MCF 10A (cell line): Measurements from ENCODE around the gene LMCD1. TPM values are rescaled to one million over a fixed set of nuclear protein-coding genes. Genes with fewer than 3 reads are reported as not detected.

Source experiments
- BruUV-seq: library from RNA; stranded (reverse); fragments of 400-500 nt; replicated peaks from 2 replicates; lab custom pipeline; 2021; lab: Mats Ljungman, UMichigan
- CTCF ChIA-PET: fragments of 300-600 bp; sonication (Branson Sonifier 250); formaldehyde crosslinking; extraction: SDS; loops from one replicate; lab custom pipeline; 2021; ENCODE audit warnings: antibody characterized with exemption, inconsistent platforms; lab: Yijun Ruan, JAX
- POLR2A ChIA-PET: fragments of 300-600, 350-650 bp; sonication (Branson Sonifier 250); formaldehyde crosslinking; extraction: SDS; loops from one replicate; lab custom pipeline; 2020; ENCODE audit warnings: antibody characterized with exemption, inconsistent platforms; lab: Yijun Ruan, JAX
- DNase-seq: peaks from one replicate; pipeline ENCODE4 v3.0.0-alpha.2; 2018; ENCODE audit not compliant: unreplicated experiment
- H3K27ac Mint-ChIP-seq: one replicate; pipeline ENCODE4 v1.8.0; 2022; ENCODE audit warnings: mild to moderate bottlenecking, low read depth, mixed read lengths; ENCODE audit not compliant: unreplicated experiment
- H3K27me3 Mint-ChIP-seq: one replicate; pipeline ENCODE4 v1.8.0; 2022; ENCODE audit warnings: mixed read lengths; ENCODE audit not compliant: insufficient read depth, unreplicated experiment
- H3K36me3 Mint-ChIP-seq: one replicate; pipeline ENCODE4 v1.8.0; 2022; ENCODE audit warnings: mild to moderate bottlenecking, moderate library complexity, mixed read lengths; ENCODE audit not compliant: insufficient read depth, unreplicated experiment
- H3K4me1 Mint-ChIP-seq: one replicate; pipeline ENCODE4 v1.8.0; 2022; ENCODE audit warnings: mixed read lengths; ENCODE audit not compliant: insufficient read depth, unreplicated experiment
- H3K4me3 Mint-ChIP-seq: one replicate; pipeline ENCODE4 v1.8.0; 2022; ENCODE audit warnings: mild to moderate bottlenecking, moderate library complexity, mixed read lengths; ENCODE audit not compliant: unreplicated experiment
- H3K9me3 Mint-ChIP-seq: one replicate; pipeline ENCODE4 v1.8.0; 2022; ENCODE audit warnings: mixed read lengths; ENCODE audit not compliant: unreplicated experiment
- CTCF ChIP-seq: fragments of 200-600 bp; IDR thresholded peaks from one replicate; pipeline ENCODE4 v1.8.0; 2022; ENCODE audit warnings: antibody characterized with exemption, mild to moderate bottlenecking; ENCODE audit not compliant: unreplicated experiment
- intact Hi-C: fragments of 100-400 bp; cut with micrococcal nuclease; formaldehyde crosslinking; loops from 2 replicates; pipeline ENCODE4 v1.14.1; 2022
- total RNA-seq: library from RNA; stranded (reverse); gene quantifications from 2 replicates; pipeline ENCODE4 v1.2.3, GENCODE V29; 2022

The LMCD1 gene
- total RNA-seq, 1 experiment from 2014 or later: 0.63 TPM

- no TSS peak for BruUV-seq
- H3K4me1 Mint-ChIP-seq: no peaks in the 10 kb centered on the region
- no peak for DNase-seq
- H3K36me3 Mint-ChIP-seq: no peaks in the 10 kb centered on the region
- no peak for TF ChIP-seq CTCF
- POLR2A ChIA-PET: interaction anchor here (0.8 kb wide), 1 partner anchor 9 kb away, joined by 3 read pairs; no protein-coding TSS in a partner anchor
- intact Hi-C loops: no loop called here
- H3K27ac Mint-ChIP-seq: no peak overlapping the region
- no peak overlapping the region for H3K4me3 Mint-ChIP-seq
- H3K9me3 Mint-ChIP-seq: no peaks in the 10 kb centered on the region
- H3K27me3 Mint-ChIP-seq: no peaks in the 10 kb centered on the region
- CTCF ChIA-PET: no interaction called here
Observed at GRCh38 chr3:8546609-8547008, 45.0 kb downstream of the LMCD1 start.

DNA sequence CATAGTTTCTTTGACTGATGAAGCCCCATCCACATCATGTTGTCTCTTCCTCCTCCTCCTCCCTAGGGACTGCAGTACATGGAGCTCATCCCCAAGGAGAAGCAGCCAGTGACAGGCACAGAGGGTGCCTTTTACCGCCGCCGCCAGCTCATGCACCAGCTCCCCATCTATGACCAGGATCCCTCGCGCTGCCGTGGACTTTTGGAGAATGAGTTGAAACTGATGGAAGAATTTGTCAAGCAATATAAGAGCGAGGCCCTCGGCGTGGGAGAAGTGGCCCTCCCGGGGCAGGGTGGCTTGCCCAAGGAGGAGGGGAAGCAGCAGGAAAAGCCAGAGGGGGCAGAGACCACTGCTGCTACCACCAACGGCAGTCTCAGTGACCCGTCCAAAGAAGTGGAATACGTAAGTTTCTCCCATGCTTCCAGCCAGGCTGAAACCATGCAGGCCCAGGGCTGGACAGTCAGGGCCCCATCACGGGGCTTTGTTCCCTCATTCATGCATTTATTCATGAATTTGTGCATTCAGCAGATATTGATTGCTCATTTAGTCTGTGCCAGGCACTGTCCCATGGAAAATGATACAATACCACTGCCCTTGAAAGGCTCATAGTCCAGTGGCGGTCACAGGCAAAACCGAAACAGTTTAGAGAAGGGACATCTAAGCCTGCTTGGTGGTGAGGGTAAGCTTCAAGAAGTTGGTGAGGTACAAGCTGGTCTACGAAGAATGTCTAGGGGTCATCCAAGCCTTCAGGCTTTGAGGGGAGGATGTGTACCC is 47.1 kb downstream of the LMCD1 start:
- intact Hi-C loops: no loop called here
- no peak for TF ChIP-seq CTCF
- no TSS peak for BruUV-seq
- H3K27ac Mint-ChIP-seq: no peak overlapping the region
- no peaks in the 10 kb centered on the region for H3K4me1 Mint-ChIP-seq
- DNase-seq: no peak
- H3K9me3 Mint-ChIP-seq: no peaks in the 10 kb centered on the region
- H3K27me3 Mint-ChIP-seq: no peaks in the 10 kb centered on the region
- POLR2A ChIA-PET: interaction anchor here (0.6 kb wide), 1 partner anchor 23 kb away, joined by 3 read pairs; no protein-coding TSS in a partner anchor
- CTCF ChIA-PET: no interaction called here
- H3K4me3 Mint-ChIP-seq: no peak overlapping the region
- no peaks in the 10 kb centered on the region for H3K36me3 Mint-ChIP-seq

DNA sequence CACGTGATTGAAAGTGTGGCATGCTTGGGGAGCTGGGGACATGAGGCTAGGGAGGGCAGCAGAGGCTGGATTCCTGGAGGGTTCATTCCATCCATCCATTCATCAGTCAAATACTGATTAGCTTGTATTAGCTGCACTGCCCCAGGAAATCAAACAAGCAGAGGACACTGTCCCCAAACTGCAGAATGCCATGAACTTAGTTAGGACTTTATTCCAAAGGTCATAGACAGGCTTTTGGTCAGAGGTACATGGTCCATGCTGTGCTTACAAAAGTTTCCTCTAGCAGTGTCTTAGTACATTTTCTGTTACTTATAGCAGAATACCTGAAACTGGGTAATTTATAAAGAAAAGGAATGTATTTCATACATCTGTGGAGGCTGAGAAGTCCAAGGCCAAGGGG is 47.7 kb downstream of the LMCD1 start:
- intact Hi-C loops: no loop called here
- CTCF ChIA-PET: no interaction called here

More for the DNA sequence above, 47.7 kb downstream of the LMCD1 start:
- no peak overlapping the region for H3K27ac Mint-ChIP-seq
- TF ChIP-seq CTCF: no peak
- BruUV-seq: no TSS peak
- H3K27me3 Mint-ChIP-seq: no peaks in the 10 kb centered on the region
- H3K4me1 Mint-ChIP-seq: no peaks in the 10 kb centered on the region
- POLR2A ChIA-PET: interaction anchor here (0.6 kb wide), 1 partner anchor 24 kb away, joined by 3 read pairs; no protein-coding TSS in a partner anchor
- H3K36me3 Mint-ChIP-seq: no peaks in the 10 kb centered on the region
- no peak for DNase-seq
- no peaks in the 10 kb centered on the region for H3K9me3 Mint-ChIP-seq
- H3K4me3 Mint-ChIP-seq: no peak overlapping the region
